HG02852 (cell line): ENCODE data around the gene IFITM2.
"Not testable (repeated sequence)": the region's sequence is repeated elsewhere in the genome, so short reads cannot be mapped to it uniquely, and the experiment has no call there.

Experiments used
- ATAC-seq: cut with Tn5 transposase; IDR thresholded peaks from one replicate; pipeline ENCODE4 v1.9.1; 2021; ENCODE audit warnings: mild to moderate bottlenecking, moderate library complexity; ENCODE audit not compliant: unreplicated experiment

IFITM2 gene

DNA sequence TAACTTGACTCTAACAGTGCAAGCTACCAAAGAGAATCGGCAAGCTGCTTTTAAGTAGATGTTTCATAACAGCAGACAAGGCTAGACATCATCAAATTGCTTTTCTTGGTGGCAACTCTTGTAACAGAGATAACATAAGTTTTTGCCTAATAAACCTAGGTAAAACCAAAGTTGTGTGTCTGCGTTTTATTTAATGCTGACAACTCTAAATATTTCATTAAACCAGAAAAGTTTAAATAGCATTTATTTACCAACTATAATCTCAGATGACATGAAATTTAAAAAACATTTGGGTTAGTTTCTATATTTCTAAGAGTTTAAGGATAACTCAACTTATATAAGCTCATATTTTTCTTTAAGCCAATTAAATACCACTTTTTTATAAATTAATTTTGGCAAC, 32.3 kb downstream of the IFITM2 start:
- no peak for ATAC-seq

DNA sequence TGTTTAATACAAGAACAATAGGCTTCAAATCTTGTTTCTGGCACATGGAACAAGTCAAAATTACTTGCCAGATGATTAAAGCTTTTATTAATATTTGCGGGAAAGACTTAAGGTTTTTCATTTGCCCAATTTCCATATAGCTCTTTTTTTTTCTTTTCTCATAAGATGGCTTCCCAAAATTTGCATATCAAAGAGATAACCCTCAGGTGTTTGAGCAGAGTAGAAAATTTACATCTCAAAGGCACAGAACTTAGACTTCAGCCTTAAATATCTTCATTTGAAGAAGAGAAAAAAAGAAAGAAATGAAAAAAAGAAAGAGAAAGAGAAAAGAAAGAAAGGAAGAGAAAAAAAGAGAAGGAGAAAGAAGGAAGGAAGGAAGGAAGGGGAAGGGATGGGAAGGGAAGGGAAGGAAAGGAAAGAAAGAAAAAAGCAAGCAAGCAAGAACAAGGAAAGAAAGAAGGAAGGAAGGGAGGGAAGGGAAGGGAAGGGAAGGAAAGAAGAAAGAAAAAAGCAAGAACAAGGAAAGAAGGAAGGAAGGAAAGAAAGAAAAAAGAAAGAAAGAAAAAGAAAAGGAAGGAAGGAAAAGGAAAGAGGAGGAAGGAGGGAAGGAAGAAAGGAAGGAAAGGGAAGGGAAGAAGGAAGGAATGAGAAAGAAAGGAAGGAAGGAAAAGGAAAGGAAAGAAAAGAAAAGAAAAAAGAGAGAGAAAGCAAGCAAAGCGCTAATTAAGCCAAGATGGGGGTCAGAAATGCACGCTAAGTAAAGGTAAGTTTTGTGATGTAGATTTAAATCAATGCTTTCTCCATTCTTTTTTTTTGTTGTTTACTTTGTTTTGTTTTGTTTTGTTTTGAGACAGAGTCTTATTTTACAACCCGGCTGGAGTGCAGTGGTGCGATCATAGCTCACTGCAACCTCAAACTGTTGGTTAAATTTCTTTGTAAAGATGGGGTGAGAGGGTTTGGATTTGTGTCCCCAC, 33.2 kb downstream of the IFITM2 start:
- ATAC-seq, result no peak

DNA sequence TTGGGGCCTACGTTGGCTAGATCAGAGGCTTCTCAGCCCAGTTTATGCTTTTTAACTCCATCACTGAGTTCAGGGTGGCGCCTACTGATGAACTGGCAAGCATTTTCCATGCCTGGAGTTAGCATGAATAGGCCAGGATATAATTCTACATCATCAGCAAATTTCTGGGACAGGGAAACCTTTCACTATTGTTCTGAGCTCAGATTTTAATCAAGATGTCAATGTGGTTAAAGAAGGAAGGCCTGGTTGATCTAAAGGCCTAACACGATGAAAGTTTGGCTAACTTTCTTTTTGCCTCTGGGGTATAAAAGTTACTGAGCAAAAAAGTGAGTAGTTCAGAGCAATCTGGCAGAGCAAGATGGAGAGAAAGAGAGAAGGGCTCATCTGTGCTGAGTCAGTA, 34.7 kb downstream of the IFITM2 start:
- ATAC-seq, result no peak

DNA sequence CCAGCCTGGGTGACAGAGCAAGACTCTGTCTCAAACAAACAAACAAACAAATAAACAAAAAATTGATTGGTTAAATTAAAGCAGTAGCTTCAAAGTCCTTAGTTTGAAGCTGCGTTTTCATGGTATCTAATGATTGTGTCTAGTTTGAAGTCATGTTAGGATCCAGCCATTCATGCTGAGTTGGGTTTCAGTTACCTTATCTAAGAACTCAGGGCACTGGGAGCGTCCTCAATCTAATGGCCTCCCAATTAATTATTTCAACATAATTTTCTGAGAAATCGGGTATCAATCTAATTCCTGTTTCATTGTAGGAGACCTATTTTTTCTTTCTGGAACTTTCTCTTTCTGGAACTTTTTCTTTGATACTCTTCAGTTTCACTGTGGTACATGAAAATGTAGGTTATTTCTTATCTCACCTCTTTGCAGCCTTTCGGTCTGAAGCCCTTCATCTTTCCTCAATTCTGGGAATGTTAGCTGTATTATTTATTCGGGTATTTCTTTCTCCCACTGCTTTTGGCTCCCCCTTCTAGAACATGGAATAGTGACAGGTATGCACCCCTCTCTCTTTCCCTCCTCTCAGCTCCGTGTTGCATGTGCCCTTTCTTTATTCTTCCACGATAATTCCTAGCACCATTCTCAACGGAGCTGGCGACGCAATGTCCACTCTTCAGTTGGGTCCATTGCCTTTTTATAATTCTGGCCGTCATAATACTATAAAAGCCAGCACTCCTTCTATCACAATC, 37.4 kb downstream of the IFITM2 start:
- ATAC-seq, result no peak

DNA sequence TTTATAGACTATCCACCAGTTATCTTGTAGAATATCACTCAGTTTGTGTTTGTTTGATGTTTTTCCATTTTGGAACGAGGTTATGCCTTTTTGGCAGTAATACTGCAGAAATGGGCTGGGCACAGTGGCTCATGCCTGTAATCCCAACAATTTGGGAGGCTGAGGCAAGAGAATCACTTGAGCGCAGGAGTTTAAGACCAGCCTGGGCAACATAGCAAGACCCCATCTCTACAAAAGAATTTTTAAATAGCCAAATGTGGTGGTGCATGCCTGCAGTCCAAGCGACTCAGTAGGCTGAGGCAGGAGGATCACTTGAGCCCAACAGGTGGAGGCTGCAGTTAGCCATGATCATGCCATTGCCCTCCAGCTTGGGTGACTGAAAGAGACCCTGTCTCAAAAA, 38.9 kb downstream of the IFITM2 start:
- ATAC-seq, result no peak

DNA sequence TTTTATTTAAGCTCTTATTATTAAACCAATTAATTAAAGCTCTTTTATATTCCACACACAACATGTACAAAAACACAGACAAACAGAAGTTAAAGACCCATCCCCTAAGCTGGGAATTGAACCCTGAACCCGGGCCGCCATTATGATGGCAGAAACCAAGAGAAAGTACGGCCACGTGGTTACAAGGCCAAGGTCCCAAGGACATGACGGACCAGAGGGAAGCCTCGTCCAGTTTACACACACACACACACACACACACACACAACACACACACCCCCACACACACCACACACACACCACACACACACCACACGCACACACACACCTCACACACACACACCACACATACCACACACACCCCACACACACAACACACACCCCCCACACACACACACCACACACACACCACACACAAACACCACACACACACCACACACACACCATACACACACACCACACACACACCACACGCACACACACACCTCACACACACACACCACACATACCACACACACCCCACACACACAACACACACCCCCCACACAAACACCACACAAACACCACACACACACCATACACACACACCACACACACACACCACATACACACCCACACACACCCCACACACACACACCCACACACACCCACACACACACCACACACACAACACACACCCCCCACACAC, 41.8 kb downstream of the IFITM2 start:
- not testable (repeated sequence) for ATAC-seq

DNA sequence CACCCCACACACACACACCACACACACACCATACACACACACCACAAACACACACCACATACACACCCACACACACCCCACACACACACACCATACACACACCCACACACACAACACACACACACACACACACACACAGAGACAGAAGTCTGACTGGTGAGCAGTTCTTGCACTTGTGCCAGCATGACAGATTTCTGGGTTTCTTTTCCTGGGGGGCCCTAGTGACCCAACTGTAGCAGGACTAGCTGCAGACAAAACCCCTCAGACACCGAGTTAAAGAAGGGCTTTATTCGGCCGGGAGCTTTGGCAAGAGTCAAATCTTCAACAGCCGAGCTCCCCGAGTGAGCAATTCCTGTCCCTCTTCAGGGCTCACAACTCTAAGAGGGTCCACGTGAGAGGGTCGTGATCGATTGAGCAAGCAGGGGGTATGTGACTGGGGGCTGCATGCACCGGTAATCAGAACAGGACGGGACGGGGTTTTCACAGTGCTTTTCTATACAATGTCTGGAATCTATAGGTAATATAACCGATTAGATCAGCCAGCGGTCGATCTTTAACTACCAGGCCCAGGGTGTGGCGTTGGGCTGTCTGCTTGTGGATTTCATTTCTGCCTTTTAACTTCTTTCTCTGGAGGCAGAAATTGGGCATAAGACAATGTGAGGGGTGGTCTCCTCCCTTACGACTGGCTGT, 42.6 kb downstream of the IFITM2 start:
- not testable (repeated sequence) for ATAC-seq

DNA sequence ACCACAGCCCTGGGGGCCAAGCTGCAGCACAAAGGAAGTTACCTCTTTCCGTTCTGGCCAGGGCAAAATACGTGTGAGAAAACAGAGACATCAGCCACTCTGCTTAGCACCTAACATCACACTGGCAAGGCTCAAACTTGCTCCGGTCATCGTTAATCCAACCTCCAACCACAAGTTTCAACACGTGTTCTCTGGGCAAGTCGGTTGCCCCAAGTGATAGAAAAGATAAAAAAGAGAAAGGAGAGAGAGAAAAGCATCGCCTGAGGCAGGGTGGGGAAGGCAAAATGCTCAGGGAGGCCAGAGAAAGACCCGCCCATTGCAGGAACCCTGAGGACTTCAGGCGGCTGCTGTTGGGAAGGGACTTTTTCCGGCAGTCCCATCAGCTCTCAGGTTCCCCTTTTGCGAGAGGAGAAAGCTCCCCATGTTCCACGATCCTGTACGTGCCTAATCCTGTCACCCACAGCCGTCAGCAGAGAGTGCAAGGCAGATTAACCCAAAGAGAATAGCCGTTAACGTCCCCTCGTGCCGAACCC, 43.2 kb downstream of the IFITM2 start:
- no peak for ATAC-seq

DNA sequence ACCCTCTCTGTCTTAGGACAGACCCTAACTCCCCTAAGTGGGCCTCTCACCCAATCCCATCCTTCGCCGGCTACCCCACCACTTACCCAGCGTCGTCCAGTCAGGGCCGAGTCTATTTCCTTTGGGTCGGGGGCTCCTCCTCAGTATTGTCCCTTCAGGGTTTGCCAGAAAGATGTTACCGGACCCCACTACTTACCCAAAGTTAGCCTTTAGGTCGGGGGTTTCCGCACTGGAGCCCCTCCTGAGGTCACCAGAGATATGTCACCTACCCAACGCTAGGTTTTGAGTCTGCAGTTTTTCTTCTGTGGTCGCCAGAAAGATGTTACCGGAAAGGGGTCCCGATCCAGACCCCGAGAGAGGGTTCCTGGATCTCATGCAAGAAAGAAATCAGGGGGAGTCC, 43.8 kb downstream of the IFITM2 start:
- no peak for ATAC-seq

DNA sequence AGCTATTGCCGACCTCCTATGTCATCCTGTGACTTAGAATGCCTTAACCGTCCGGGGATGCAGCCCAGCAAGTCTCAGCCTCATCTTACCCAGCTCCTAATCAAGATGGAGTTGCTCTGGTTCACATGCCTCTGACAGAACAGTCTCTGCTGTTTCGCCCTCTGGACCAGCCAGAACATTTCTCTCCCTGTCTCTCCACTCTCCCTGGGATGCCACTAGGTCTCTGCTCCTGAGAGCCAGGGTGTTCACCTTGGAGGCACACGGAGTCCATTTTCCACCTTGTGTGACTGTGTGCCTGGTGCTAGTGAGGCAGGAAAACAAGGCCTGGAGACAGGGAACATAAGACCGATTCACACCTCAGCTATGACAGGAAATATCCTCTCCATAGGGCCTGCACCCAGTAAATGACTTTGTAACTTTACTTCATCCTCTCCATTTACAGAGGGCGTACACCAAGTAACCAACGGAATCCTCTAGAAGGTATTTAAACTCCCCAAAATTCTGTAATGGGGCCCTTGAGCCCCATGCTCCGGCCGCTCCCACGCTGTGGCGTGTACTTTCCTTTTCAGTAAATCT, 44.9 kb downstream of the IFITM2 start:
- no peak for ATAC-seq

DNA sequence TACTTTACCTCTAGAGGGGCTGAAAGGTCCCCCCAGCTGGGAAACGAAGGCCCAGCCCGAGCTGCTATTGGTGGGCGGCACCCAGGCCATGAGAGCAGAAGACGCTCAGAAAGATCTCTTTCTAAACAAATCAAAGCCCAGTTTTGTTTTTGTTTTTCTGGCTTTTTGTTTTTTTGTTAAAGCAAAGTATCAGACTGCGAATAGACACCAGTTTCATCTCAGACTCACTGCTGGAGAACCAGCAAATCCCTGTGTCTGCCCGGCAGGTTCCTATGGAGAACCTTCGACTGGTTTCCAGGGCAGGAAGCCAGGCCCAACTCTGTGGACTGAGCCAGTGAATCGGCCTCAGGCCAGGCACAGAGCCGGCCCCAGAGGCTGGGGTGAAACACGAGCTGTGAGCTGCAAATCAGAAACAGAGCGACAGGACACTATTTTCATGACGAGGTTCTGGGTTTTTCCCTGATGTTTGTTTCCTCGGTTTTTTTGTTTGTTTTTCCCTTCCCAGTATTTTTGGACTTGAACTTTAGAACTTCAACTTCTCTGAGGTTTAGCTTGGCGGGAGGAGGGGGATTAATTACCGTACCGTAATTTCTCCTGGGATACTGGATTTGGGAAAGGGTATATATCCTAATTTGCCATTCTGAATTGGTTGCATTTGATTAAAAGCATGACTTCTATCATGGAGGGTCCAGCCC, 45.7 kb downstream of the IFITM2 start:
- ATAC-seq, result no peak

DNA sequence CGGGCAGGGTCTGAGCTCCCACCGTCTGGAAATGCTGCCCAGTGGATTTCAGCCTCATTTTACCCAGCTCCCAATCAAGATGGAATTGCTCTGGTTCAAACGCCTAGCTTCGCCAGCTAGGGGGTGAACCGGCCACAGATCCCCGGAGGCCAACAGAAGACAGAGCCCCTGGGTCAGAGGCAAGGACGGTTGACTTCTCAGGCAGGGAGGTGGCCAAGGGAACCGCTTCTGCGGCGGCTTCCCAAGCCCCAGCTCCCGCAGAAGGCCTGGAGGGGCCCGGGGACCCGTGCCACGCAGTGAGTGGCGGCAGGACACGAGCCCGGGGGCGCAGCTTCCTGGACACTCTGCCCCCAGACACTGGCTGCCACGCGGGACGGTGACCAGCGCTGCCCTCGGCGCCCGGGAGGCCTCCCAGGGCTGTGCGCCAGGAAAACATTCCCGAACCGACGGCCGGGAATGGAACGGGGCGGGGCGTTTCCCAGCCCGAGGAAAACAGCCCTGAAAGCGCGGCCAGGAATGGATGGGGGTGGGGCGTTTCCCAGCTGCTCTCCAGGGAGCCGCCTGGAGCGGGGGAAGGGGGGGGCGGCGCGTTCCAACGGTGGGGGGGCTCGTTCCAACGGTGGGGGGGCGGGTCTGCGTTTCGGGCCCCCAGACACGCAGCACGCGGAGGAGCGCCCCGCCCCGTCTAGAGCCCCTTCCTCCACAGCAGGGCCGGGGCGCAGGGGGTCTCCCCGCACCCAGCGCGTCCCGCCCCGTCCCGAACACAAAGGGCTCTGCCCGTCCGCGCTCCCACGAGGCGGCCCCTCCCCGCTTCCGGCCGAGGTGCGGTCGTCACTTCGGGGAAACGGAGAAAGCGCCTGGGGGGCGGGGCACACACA, 48.2 kb downstream of the IFITM2 start:
- peak; percentile 43 for ATAC-seq

DNA sequence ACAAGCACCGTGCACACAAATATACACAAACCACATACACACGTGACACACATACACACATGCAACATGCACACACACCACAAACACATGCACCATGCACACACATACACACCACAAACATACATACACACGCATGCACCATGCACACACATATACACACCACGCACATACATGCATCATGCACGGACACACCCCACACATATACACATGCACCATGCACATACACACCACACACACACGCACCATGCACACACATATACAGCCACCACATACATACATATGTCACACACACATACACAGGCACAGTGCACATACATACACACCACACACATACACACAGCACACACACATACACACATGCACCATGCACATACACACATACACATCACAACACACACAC, 49.0 kb downstream of the IFITM2 start:
- ATAC-seq, result no peak

DNA sequence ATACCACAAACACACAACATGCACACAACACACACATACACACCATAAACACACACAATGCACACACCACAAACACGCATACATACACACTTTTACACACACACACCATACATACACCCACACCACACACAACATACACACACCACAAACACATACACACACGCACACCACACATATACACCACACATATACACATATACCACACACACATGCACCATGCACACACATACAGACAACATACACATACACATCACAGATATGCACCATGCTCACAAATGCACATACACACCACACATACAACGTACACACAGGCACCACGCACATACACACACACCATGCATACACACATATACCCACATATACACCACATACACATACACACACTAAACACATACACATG, 50.0 kb downstream of the IFITM2 start:
- ATAC-seq, result no peak

DNA sequence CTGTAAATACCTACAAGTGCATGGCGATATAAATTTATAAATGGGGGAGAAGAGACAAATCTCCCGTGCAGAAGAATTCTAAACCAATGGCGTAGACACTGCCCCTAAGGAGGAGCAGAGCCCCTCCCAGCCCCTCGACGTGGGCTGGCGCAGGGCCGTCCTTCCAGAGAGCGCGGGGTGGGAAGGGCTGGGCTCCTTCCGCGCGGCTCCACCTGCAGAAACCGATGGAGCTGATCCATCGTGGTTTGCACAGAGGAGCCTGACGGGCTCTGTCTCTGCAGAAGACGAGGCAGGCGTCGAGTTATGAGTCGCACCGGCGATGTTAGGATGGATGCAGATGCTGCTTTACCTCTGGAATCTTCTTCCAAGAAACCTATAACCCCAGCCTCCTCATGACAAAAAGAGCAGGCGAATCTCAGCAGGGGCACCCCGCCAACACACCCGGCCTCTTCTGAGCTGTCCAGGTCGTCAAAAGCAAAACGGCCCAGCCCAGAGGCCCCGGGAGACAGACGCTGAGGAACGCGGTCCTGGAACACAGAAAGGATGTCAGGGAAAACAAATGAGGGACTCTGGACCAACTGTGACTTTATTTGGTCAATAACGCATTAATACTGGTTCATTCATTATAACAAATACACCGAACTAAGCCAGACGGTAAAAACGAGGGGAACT, 50.6 kb downstream of the IFITM2 start:
- ATAC-seq, result no peak
